GM19395 (cell line): Measurements from ENCODE around the gene SYNPO.

Experiments used
- ATAC-seq: cut with Tn5 transposase; IDR thresholded peaks from one replicate; pipeline ENCODE4 v1.9.1; 2021; ENCODE audit warnings: mild to moderate bottlenecking, moderate library complexity; ENCODE audit not compliant: unreplicated experiment

Gene SYNPO

GRCh38 chr5:150655221-150655620 is 14.8 kb downstream of the SYNPO start:
- ATAC-seq, result no peak

- peak; percentile 86 for ATAC-seq
Measured at GRCh38 chr5:150656191-150657132, 16.0 kb downstream of the SYNPO start.

DNA sequence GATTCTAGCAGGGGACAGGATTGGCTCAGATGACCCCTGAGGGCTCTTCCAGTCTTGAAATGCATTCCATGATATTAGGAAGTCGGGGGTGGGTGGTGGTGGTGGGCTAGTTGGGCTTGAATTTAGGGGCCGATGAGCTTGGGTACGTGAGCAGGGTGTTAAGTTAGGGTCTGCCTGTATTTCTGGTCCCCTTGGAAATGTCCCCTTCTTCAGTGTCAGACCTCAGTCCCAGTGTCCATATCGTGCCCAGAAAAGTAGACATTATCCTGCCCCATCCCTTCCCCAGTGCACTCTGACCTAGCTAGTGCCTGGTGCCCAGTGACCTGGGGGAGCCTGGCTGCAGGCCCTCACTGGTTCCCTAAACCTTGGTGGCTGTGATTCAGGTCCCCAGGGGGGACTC is 17.7 kb downstream of the SYNPO start:
- no peak for ATAC-seq

- ATAC-seq, result no peak
Measured at GRCh38 chr5:150658699-150659265, 18.3 kb downstream of the SYNPO start.

DNA sequence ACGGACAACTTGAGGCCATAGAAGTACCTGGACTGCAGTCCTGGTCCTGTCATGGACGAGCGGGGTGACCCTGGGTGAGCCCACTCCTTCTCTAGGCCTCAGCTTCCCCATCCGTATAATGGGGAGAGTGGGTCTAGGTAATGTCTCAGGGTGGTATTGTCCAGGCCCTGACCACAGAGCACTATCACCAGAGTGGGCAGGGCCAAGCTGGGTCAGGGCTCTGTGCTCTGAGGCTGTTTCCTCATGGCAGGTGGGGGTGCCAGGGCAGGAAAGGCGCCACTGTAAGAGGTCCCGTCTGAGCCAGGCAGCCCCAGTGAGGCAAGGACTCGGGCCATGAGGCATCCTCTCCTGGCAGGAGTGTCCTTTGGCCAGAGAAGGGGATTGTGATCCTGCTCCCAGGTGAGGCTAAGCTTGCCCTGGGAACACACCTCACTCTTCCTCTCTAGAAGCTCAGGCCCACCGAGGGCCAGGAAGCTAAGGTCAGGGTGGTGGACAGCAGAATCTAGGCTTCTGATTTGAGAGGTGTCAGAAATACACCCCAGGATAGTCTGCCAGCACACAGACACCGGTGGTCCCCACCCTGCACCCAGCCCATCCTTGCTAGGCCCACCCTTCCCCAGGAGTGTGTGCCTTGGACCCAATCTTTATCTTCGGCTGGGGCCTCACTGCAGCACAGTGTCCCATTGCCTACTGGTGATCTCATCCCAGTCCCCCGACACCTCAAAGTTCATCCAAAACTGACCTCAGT is 19.1 kb downstream of the SYNPO start:
- ATAC-seq, result no peak

- no peak for ATAC-seq
Measured at GRCh38 chr5:150660108-150660831, 19.8 kb downstream of the SYNPO start.

DNA sequence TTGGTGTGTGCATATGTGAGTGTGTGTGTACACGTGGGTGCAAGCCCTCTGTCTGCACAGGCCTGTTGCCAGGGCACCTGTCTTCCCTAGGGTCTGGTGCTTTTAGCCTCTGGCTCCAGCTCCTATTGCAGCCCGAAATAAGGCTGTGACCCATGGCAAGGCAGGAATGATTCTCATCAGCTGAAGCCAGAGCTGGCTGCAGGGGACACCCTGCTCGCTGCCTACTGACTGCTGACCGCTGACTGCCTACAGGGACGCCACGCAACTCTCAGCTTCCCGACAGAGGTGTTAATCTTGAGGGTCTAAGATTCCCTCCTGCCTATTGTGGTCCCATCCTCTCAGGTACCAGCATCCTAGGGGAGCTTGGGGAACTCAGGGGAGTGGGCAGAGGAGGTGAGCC is 20.6 kb downstream of the SYNPO start, which contains the start of gene MYOZ3:
MYOZ3 (plus strand) TSS at position 166 of the 400 bp plus-strand sequence. CDS start 1,691 bp downstream, outside the sequence.
- ATAC-seq, result no peak

DNA sequence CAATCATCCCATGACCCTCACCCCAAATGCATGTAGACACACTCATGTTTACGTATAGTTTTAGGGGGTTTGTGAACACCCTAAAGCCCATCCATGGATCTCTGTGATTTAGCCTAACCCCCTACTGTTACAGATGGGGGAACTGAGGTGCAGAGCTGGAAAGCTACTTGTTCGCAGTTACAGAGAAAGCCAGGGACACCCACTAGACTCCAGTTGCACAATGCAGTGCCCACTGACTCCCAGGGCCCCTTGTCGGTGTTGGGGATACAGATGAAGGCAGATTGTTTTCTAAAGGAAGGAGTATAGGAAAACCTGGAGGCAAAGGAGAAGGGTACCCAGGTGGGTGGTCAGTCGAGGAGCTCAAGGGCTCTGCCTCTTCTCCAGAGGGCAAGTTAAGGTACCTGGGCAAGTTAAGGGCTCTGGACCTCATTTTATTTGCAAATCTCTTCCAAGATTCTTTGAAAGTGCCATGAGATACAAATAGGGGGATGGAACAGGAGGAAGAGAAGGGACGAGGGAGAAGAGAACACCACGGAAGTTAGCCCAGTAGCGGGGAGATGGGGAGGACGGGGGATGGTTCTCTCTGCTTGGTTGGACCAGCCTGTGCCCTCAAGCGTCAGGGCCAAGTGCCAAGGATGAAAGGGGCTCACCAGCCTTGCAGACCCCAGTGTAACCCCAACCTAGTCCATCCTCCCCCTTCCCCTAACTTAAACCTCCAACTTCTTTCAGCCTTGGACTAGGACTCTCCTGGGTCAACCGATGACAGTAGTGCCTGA is 21.5 kb downstream of the SYNPO start:
- no peak for ATAC-seq

DNA sequence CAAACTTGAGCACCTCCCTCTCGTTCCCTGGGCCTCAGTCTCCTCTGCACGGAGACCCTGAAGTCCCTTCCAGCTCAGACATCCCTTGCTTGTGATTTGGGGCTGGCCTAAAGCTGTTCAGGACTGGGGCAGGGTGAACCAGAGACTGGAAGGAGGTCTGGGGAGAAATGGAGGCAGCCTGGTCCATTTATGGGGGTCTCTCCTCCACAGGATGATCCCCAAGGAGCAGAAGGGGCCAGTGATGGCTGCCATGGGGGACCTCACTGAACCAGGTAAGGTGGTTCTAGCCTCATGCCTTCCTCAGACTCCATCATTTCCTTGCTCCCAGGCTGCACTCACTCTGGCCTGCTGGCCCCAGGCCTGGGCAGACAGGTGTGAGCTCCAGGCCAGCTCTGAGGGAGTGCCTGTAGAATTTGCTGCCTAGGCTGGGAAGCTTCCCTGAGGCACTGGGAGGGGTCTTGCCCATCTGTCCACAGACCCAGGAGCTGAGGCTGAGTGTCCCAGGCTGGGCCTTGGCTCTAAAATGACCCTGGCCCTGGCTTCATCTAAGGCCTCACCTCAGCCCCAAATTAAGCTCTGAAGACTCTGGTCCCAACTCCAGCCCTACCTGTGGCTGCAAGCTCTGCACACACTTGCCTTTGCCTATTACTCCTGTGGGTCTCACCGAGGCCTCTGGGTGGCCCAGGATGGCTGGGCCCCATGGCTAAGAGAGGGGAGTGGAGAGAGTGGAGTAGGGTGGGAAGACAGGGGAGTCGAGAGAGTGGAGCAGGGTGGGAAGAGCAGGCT is 22.5 kb downstream of the SYNPO start:
- ATAC-seq, result no peak

GRCh38 chr5:150663936-150664335 is 23.5 kb downstream of the SYNPO start:
- no peak for ATAC-seq

DNA sequence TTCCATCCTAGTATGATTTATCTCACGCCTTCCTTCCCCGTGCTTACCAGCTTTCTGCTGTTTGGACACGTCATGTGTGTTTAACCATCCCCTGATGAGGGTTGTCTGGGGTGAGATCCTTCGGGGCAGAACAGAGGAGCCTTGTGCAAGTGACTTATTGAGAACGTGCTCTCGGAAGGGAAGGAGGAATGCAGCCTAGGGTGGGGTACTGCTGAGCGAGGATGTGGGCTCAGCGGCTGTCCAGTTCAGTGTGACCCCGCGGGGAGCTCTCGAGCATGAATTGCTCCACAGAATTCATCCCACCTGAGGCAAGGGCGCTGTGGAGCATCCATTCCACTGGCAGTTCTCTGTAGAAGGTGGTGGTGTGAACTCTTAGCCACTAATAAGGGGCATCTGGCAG is 24.6 kb downstream of the SYNPO start:
- ATAC-seq, result no peak

DNA sequence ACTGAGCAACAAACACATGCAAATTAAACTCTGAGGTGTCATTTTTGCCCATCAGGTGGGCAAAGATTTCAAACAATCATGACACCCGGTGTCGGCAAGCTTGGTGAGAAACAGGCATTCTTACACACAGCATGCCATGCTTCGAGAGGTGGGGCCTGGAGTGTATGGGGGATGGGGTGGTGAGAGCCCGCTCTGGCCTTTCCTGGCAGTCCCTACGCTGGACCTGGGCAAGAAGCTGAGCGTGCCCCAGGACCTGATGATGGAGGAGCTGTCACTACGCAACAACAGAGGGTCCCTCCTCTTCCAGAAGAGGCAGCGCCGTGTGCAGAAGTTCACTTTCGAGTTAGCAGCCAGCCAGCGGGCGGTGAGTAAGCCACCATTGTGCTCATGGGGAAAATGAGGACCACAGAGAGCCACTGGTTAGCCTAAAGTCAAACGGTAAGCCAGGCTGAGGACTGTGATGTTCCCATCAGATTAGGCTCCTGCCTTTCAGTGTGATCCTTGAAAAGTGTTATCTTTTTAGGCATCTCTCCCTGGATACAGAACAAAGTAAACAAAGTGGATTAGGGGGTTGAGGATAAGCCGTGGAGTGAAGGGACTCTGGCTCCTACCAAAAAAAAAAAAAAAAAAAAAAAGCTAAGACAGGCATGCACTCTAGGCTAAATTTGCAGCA is 30.0 kb downstream of the SYNPO start:
- no peak for ATAC-seq

DNA sequence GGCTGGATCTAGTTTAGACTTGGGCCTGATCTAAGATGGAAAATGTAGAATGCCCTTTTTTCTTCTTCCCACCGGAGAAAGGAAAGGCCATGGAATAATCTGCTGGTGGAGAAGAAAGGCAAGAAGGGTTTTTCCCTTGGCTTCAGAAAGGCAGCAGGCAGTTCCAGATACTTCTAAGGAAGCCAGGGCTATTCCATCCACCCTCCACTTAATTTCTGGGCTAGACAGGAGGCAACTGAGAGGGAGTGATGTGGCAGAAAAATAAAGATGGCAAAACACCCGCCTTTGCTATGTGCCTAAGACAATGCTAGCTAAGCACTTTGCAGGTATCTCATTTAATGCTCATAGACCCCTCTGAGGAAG is 30.5 kb downstream of the SYNPO start:
- ATAC-seq, result no peak

GRCh38 chr5:150671509-150672236 is 31.2 kb downstream of the SYNPO start:
- peak; percentile 39 for ATAC-seq

- ATAC-seq, result peak; percentile 53
Measured at GRCh38 chr5:150672237-150672883, 31.9 kb downstream of the SYNPO start.

DNA sequence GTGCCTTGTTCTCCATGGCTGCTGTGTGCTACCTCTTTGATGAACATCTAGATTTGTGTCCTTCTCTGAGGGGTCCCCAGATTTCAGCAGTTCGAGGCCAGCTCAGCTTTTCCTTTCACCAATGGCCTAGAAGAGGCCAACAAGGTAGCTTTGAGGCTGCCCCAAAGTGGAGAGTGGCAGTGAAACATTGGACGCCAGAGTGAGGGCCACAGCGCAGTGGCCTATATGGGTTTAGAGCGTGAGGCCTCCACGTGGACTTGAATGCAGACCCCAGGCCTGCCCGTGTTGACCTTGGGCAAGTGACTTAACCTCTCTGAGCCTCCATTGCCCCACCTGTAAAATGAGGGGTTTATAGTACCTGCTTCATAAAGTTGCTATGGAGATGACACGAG is 32.4 kb downstream of the SYNPO start:
- no peak for ATAC-seq

DNA sequence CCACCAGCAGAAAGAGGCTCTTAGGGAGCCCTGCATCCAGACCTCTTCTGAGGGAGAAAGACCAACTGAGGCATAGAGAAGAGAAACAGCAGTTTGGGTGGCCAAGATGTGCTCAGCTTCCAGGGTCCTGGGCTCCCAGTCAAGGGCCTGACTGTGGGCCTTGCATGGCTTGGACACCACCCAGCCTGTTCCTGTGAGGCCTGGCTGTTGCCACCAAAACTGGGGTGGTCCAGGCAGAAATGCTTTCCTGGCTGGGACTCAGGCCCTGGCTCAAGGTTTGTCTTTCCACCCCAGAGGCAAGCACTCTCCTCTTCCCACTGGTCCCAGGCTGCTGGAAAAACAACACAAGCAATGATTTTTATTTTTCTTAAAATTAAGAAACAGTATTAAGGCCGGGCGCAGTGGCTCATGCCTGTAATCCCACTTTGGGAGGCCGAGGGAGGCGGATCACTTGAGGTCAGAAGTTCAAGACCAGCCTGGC is 33.9 kb downstream of the SYNPO start:
- no peak for ATAC-seq

DNA sequence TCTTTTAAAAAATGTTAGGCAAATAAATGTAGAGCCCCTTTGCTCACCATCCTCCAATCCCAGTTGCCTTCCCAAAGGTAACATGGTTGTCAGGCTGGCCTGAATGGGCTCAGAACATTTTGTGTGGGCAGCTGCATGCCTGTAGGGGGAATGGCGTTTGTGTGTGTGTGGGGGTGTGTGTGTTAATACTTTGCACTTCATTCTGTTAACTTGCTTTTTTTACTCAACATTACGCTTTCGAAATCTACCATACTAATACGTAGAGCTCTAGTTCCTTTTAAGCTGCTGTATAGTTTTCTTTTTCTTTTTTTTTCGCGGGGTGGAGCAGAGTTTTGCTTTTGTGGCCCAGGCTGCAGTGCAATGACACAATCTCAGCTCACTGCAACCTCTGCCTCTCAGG is 34.6 kb downstream of the SYNPO start:
- no peak for ATAC-seq
